Activated T-cell treated with anti-CD3 and anti-CD28 coated beads for 48 hours (primary cell): Measurements from ENCODE around the gene GHR.
"Not testable (repeated sequence)": the region's sequence is repeated elsewhere in the genome, so short reads cannot be mapped to it uniquely, and the experiment has no call there.

ENCODE experiments used
- DNase-seq: peaks from one replicate; pipeline ENCODE4 v3.0.0-alpha.2; 2020; ENCODE audit warnings: low read depth

GHR gene

GRCh38 chr5:42718591-42718990 lies 295.4 kb downstream of the GHR start:
- no peak for DNase-seq

GRCh38 chr5:42719034-42719433 lies 295.8 kb downstream of the GHR start:
- DNase-seq, result no peak

- no peak for DNase-seq
Measured at GRCh38 chr5:42720251-42720650, 297.0 kb downstream of the GHR start.

GRCh38 chr5:42721484-42721883 lies 298.2 kb downstream of the GHR start:
- DNase-seq, result no peak

GRCh38 chr5:42734531-42735058 lies 311.4 kb downstream of the GHR start:
- not testable (repeated sequence) for DNase-seq

GRCh38 chr5:42740920-42741319 lies 317.7 kb downstream of the GHR start:
- DNase-seq, result no peak

GRCh38 chr5:42745426-42745825 lies 322.2 kb downstream of the GHR start:
- no peak for DNase-seq

- DNase-seq, result no peak
Measured at GRCh38 chr5:42745856-42746255, 322.6 kb downstream of the GHR start.

GRCh38 chr5:42749020-42749419 lies 325.8 kb downstream of the GHR start:
- DNase-seq, result no peak

GRCh38 chr5:42750507-42750906 lies 327.3 kb downstream of the GHR start:
- no peak for DNase-seq

GRCh38 chr5:42751044-42751443 lies 327.8 kb downstream of the GHR start:
- DNase-seq, result no peak

GRCh38 chr5:42753099-42753498 lies 329.9 kb downstream of the GHR start:
- no peak for DNase-seq

- peak; percentile 57 for DNase-seq
Measured at GRCh38 chr5:42756606-42757601, 333.7 kb downstream of the GHR start, which contains the start of gene CCDC152. Gene CCDC152 (plus strand): TSS chr5:42756818. CDS start chr5:42759122, 2,304 bp downstream.

- DNase-seq, result no peak
Measured at GRCh38 chr5:42759456-42759855, 336.2 kb downstream of the GHR start.

GRCh38 chr5:42760426-42760825 lies 337.2 kb downstream of the GHR start:
- no peak for DNase-seq

GRCh38 chr5:42761791-42762190 lies 338.6 kb downstream of the GHR start:
- no peak for DNase-seq

GRCh38 chr5:42767491-42768105 lies 344.4 kb downstream of the GHR start:
- no peak for DNase-seq

GRCh38 chr5:42768106-42768504 lies 344.9 kb downstream of the GHR start:
- DNase-seq, result no peak

GRCh38 chr5:42770003-42770402 lies 346.8 kb downstream of the GHR start:
- no peak for DNase-seq
